DND-41 (cell line): ENCODE results near the gene CPSF4.

Source experiments
- ATAC-seq: fragments of 200-7000 bp; cut with Tn5 transposase; 3 replicates; pipeline ENCODE4 v1.9.1; 2021; ENCODE audit warnings: low read depth; ENCODE audit not compliant: insufficient read depth
- DNase-seq: peaks from one replicate; pipeline ENCODE4 v3.0.0-alpha.2; 2020
- H2AFZ ChIP-seq: 2 replicates; pipeline ENCODE4 v1.6.0; 2012; ENCODE audit warnings: low read depth, low read length
- H3K27ac ChIP-seq: 2 replicates; pipeline ENCODE4 v1.5.1; 2012; ENCODE audit warnings: low read length, inconsistent platforms
- H3K27me3 ChIP-seq: fragments of 200-600 bp; sonication (generic); 2 replicates; pipeline ENCODE4 v1.6.0; 2012; ENCODE audit warnings: low read length, mild to moderate bottlenecking, inconsistent platforms; ENCODE audit not compliant: insufficient read depth, poor library complexity
- H3K36me3 ChIP-seq: 2 replicates; pipeline ENCODE4 v1.5.1; 2012; ENCODE audit warnings: low read length, inconsistent platforms; ENCODE audit not compliant: insufficient read depth
- H3K4me1 ChIP-seq: 2 replicates; pipeline ENCODE4 v1.5.1; 2012; ENCODE audit warnings: mild to moderate bottlenecking, low read length; ENCODE audit not compliant: insufficient read depth
- H3K4me2 ChIP-seq: 2 replicates; pipeline ENCODE4 v1.6.0; 2012; ENCODE audit warnings: mild to moderate bottlenecking, moderate library complexity, low read length, inconsistent platforms; ENCODE audit not compliant: insufficient read depth
- H3K4me3 ChIP-seq, 2 experiments: fragments of 200-600 bp in 1 of 2; shearing (Covaris generic) in 1 of 2; 2 replicates each; pipeline ENCODE4 v1.5.1; 2012 to 2016; ENCODE audit warnings: inconsistent platforms in 2 of 2, low read length in 2 of 2, mild to moderate bottlenecking in 2 of 2, low read depth in 1 of 2, moderate library complexity in 1 of 2
- H3K79me2 ChIP-seq: 2 replicates; pipeline ENCODE4 v1.6.0; 2012; ENCODE audit warnings: low read length, inconsistent platforms; ENCODE audit not compliant: insufficient read depth
- H3K9ac ChIP-seq: 2 replicates; pipeline ENCODE4 v1.6.0; 2012; ENCODE audit warnings: low read depth, mild to moderate bottlenecking, inconsistent platforms, low read length, moderate library complexity
- H3K9me3 ChIP-seq: 2 replicates; pipeline ENCODE4 v1.5.1; 2012; ENCODE audit warnings: low read length, moderate library complexity, mild to moderate bottlenecking, inconsistent platforms; ENCODE audit not compliant: insufficient read depth, severe bottlenecking
- H4K20me1 ChIP-seq: 2 replicates; pipeline ENCODE4 v1.6.0; 2012; ENCODE audit warnings: low read length; ENCODE audit not compliant: insufficient read depth
- EZH2 ChIP-seq: IDR thresholded peaks from 3 replicates; pipeline ENCODE4 v1.6.1; 2012; ENCODE audit warnings: borderline replicate concordance, low read depth, mild to moderate bottlenecking, moderate library complexity, low read length, inconsistent platforms; ENCODE audit not compliant: severe bottlenecking
- TF ChIP-seq, protein P1 (sequence below): IDR thresholded peaks from 2 replicates; pipeline ENCODE4 v1.5.1; 2012; ENCODE audit warnings: borderline replicate concordance, low read length, moderate library complexity, mild to moderate bottlenecking; ENCODE audit not compliant: poor library complexity, severe bottlenecking; ENCODE audit errors: extremely low read depth

The CPSF4 gene

DNA sequence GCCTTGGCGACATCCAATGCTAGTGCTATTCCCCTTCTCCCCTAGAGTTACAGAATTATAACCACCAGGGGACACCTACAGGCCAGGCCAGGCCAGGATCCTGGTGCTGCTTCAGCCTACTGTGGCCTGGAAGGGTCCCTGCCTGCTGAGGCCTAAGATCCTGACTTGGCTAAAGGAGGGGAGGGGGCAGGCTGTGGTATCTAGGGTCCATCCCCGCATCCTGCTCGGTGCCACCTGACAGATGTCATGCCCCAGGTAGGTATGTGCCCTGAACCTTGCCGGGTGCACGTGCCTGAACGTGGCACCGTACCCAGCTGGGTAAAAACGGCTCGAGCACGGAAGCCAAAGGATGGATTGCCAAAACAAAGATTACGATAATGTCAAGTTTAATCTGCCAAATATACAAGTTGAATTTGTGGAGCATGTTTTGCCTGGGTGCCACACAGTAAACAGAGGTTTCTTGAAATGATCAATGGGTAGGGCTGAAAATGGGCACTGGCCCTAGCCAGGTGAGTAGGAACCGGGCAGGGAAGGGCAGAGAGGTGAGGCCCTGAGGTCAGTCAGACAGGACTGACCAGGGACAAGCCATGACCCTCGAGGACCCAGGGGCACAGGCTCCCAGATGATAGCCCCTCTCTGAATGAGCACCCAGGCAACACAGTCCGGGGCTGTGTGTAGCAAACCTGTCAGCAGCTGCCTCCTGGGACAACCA, 43.0 kb upstream of the CPSF4 start:
- no peak overlapping the region for H3K27ac ChIP-seq
- DNase-seq (no peak), ATAC-seq (no peak)
- peaks cover 97% of the 10 kb centered on the region for H3K36me3 ChIP-seq
- no peaks in the 10 kb centered on the region for H3K27me3 ChIP-seq
- no peaks in the 10 kb centered on the region for H3K4me1 ChIP-seq
- H3K4me3 ChIP-seq = no peak overlapping the region
- TF ChIP-seq, protein P1, sequence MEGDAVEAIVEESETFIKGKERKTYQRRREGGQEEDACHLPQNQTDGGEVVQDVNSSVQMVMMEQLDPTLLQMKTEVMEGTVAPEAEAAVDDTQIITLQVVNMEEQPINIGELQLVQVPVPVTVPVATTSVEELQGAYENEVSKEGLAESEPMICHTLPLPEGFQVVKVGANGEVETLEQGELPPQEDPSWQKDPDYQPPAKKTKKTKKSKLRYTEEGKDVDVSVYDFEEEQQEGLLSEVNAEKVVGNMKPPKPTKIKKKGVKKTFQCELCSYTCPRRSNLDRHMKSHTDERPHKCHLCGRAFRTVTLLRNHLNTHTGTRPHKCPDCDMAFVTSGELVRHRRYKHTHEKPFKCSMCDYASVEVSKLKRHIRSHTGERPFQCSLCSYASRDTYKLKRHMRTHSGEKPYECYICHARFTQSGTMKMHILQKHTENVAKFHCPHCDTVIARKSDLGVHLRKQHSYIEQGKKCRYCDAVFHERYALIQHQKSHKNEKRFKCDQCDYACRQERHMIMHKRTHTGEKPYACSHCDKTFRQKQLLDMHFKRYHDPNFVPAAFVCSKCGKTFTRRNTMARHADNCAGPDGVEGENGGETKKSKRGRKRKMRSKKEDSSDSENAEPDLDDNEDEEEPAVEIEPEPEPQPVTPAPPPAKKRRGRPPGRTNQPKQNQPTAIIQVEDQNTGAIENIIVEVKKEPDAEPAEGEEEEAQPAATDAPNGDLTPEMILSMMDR = no peak
- no peak for TF ChIP-seq EZH2
- no peak overlapping the region for H3K9ac ChIP-seq
- H3K9me3 ChIP-seq = no peaks in the 10 kb centered on the region
- no peak overlapping the region for H2AFZ ChIP-seq
- H3K4me2 ChIP-seq = no peak overlapping the region
- peaks cover 68% of the 10 kb centered on the region for H4K20me1 ChIP-seq
- H3K79me2 ChIP-seq = peaks cover 24% of the 10 kb centered on the region

DNA sequence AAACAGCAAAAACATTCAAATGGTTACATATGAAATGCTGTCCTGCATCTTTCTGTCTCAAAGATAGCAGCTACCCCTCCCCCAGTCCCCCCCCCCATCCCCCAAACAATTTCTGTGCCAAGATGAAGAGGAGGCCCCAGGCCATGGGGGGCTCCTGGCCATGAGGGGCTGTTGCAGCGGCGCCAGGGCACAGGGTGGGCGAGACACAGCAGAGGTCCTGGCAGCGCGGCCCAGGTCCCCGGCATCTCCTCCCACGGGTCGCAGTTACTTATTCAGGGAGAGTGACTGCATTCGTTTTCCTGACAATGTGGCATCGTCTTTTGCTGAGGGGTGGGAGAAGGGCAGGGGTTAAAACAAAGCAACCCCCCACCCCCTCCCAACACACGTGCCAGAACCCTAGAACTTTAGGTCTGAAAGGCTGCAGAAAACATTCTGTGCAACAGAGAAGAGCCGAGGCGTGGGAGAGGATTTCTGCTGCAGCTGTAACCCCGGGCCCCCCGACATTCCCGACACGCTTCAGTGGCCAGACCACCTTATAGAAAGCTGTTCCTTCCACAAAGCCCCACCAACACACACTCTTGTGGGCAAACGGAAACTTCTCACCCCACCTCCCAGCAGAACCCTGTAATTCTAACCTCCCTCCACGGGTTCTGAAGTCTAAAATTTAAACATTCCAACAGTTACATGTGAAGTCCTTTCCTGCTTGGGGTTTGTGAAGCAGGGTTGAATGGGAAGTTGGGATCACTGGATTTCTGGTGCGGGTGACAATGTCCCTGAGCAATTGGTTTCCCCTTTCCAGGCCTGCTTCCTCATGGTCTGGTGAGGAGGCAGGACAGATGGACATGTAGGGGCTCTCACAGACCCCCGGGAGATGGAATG, 42.1 kb upstream of the CPSF4 start:
- no peaks in the 10 kb centered on the region for H3K27me3 ChIP-seq
- no peak overlapping the region for H3K27ac ChIP-seq
- H3K4me3 ChIP-seq = no peak overlapping the region
- no peak overlapping the region for H2AFZ ChIP-seq
- no peak overlapping the region for H3K9ac ChIP-seq
- no peaks in the 10 kb centered on the region for H3K4me1 ChIP-seq
- peaks cover 69% of the 10 kb centered on the region for H4K20me1 ChIP-seq
- DNase-seq (no peak), ATAC-seq (no peak)
- TF ChIP-seq, protein P1 = no peak
- no peak for TF ChIP-seq EZH2
- H3K9me3 ChIP-seq = no peaks in the 10 kb centered on the region
- H3K4me2 ChIP-seq = no peak overlapping the region
- H3K36me3 ChIP-seq = peaks cover 96% of the 10 kb centered on the region
- H3K79me2 ChIP-seq = peaks cover 28% of the 10 kb centered on the region

DNA sequence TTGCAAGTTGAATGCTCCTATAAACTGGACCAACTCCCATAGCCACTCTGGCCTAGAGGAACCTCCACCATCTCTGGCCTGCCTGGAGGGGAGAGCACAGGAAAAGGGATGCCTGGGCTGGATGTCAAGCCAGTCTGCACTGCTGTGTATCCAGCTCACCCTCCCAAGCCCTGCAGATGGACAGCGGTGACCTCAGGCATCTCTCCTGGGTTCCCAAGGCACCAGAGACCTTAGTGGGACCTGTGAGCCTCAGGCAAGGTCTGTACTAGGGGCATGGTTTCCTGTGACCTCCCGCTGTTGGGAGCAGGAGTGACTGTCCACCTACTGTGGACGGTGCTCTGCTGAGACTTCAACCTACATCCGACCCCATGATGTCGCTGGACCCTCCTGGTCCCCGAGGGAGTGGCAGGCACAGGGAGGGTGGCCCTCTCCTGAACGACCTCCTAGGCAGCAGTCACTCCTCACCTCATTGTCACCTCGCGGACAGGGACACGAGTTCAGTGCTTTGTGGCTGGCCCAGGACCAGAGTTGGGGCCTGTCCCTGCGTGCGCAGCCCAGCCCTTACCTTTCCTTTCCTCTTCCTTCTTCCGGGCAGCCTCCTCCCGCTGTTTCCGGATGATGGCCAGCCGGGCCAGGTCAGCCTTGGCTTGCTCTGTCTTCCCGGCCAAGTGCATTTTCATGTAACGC, 41.3 kb upstream of the CPSF4 start:
- Histone ChIP-seq H4K20me1 (peaks cover 69% of the 10 kb centered on the region), H3K27me3 (no peaks in the 10 kb centered on the region), H3K4me3 (no peak overlapping the region), H3K4me2 (no peak overlapping the region), H3K9ac (no peak overlapping the region), H3K79me2 (peaks cover 28% of the 10 kb centered on the region), H2AFZ (no peak overlapping the region), H3K27ac (no peak overlapping the region), H3K36me3 (peaks cover 95% of the 10 kb centered on the region), H3K9me3 (no peaks in the 10 kb centered on the region), H3K4me1 (no peaks in the 10 kb centered on the region)
- TF ChIP-seq, protein P1 = no peak
- TF ChIP-seq EZH2 = no peak
- ATAC-seq (0 out of 3 replicates have a peak, but pooled peaks have one; percentile 8), DNase-seq (no peak)
